PFSK-1 (cell line): ENCODE results near the gene THBD.

Source experiments
- FOXP2 ChIP-seq: optimal IDR thresholded peaks from 2 replicates; pipeline ENCODE3; 2011; ENCODE audit warnings: borderline replicate concordance, control low read depth, inconsistent platforms; ENCODE audit not compliant: insufficient read depth; ENCODE audit errors: extremely low read length, extremely low read depth
- POLR2AphosphoS5 ChIP-seq: IDR thresholded peaks from 2 replicates; pipeline ENCODE4 v1.6.1; 2012; ENCODE audit warnings: low read depth, mild to moderate bottlenecking, control low read depth, low read length, moderate library complexity
- SIN3A ChIP-seq: IDR thresholded peaks from 2 replicates; pipeline ENCODE4 v1.6.1; 2012; ENCODE audit warnings: mild to moderate bottlenecking, low read length, moderate library complexity, borderline replicate concordance; ENCODE audit not compliant: insufficient read depth
- TAF1 ChIP-seq: IDR thresholded peaks from 2 replicates; pipeline ENCODE4 v1.6.1; 2012; ENCODE audit warnings: low read length, control low read depth, borderline replicate concordance; ENCODE audit not compliant: insufficient read depth
- TF ChIP-seq, protein P1 (sequence below), 2 experiments: IDR thresholded peaks; 2 replicates each; pipeline versions ENCODE4 v1.6.1 to v1.8.0; 2011 to 2012; ENCODE audit warnings: low read depth in 2 of 2, low read length in 2 of 2, control low read depth in 1 of 2, inconsistent platforms in 1 of 2, mild to moderate bottlenecking in 1 of 2, moderate library complexity in 1 of 2; ENCODE audit not compliant: insufficient read depth in 1 of 2

Gene THBD

DNA sequence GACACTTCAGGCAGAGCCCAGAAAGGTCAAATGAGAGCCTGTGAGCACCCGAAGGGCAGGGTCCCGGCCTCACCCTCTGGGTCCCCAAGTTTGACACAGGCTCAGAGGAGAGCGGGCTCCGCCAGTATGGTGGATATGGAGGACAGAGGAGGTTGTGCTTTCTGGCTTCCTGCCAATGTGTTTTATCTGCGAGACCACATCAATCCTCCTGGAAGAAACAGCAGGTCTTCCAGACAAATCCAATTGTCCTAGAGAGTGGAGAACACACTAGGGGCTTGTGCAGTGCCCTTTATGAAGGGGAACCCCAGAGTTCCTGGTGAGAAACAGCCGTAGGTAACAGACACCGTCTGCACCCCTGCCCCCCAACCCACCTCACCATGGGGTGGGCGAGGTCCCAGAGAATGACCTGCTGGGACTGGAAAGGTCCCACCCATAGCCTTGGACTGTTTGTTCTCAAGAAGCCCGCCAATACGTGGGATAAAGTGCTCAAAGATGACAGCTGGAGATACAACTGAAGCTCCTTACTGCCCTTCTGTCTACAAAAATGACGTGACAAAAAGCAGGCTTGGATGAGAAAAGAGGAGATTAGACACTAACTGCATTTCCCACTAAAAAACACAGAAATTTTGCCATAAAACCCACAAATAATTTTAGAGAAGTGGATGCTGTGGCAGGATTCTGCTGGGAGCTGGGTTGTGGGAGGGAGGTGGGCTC is 38.3 kb downstream of the THBD start:
- TF ChIP-seq FOXP2 (no peak), TAF1 (no peak), SIN3A (no peak), POLR2AphosphoS5 (no peak)
- TF ChIP-seq, protein P1, sequence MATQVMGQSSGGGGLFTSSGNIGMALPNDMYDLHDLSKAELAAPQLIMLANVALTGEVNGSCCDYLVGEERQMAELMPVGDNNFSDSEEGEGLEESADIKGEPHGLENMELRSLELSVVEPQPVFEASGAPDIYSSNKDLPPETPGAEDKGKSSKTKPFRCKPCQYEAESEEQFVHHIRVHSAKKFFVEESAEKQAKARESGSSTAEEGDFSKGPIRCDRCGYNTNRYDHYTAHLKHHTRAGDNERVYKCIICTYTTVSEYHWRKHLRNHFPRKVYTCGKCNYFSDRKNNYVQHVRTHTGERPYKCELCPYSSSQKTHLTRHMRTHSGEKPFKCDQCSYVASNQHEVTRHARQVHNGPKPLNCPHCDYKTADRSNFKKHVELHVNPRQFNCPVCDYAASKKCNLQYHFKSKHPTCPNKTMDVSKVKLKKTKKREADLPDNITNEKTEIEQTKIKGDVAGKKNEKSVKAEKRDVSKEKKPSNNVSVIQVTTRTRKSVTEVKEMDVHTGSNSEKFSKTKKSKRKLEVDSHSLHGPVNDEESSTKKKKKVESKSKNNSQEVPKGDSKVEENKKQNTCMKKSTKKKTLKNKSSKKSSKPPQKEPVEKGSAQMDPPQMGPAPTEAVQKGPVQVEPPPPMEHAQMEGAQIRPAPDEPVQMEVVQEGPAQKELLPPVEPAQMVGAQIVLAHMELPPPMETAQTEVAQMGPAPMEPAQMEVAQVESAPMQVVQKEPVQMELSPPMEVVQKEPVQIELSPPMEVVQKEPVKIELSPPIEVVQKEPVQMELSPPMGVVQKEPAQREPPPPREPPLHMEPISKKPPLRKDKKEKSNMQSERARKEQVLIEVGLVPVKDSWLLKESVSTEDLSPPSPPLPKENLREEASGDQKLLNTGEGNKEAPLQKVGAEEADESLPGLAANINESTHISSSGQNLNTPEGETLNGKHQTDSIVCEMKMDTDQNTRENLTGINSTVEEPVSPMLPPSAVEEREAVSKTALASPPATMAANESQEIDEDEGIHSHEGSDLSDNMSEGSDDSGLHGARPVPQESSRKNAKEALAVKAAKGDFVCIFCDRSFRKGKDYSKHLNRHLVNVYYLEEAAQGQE (IDR thresholded peaks at IDR 0.05; ENCODE audit: insufficient read depth in 1 of 2, low read depth in 2 of 2, low read length in 2 of 2) = no peak

- no peak for TF ChIP-seq SIN3A
- TF ChIP-seq POLR2AphosphoS5 = no peak
Observed at GRCh38 chr20:23010096-23010495, 39.4 kb downstream of the THBD start.

DNA sequence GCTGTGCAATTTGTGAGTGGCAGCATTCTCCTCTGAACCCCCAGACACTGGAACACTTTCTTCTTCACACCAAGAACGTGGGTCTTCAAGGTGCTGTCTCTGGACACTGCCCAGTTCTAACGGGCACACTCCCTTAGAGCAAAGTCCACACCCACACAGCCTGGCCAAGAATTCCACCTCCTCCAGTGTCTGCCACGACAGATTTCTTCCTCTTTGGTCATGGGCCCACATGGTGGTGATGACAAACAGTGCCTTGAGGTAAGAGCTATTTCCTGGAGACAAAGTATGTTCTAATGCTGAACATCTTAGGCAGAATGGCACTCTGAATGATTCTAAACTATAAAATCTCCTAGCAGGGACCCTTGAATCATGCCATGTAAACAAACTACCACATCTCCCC is 39.8 kb downstream of the THBD start:
- TF ChIP-seq, protein P1 (IDR thresholded peaks at IDR 0.05; ENCODE audit: insufficient read depth in 1 of 2, low read depth in 2 of 2, low read length in 2 of 2) = no peak
- TF ChIP-seq POLR2AphosphoS5 (no peak), FOXP2 (no peak), TAF1 (no peak), SIN3A (no peak)

GRCh38 chr20:23008667-23009066 is 40.8 kb downstream of the THBD start:
- TF ChIP-seq SIN3A (no peak), POLR2AphosphoS5 (no peak)

DNA sequence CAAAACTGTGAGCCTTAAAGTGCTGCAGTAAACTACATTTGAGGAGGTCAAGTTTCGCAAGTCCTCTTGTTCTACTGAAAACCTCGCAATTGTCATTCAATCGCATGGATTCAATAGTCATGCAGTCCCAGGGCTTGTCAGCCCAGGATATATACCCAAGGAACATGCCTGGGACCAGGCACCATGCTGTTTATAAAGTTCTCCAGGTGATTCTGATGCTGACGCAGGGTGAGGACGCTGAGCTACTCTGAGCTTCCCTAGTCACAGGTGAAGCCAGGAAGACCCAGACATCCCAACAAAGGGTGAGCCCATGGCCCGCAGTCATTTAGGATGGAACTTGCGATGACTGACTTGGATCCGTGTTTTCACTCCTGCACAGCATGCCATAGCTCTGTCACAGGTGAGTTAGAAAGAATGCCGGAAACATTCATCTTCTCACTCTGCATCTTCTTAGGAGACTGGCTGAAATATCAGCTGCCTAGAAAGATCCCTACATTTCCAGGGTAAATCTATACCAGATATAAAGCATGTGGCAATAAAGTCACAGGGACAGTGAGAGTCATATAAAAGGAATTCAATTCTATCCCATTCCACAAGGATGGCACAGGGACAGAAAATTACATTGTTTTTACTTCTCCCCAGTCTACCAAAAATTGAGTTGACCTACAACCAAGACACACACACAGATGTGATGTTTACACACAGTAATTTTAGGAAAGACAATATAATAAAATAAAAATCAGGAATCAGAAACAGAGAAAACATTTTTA is 41.4 kb downstream of the THBD start:
- no peak for TF ChIP-seq TAF1
- no peak for TF ChIP-seq SIN3A
- no peak for TF ChIP-seq POLR2AphosphoS5
- TF ChIP-seq, protein P1 (IDR thresholded peaks at IDR 0.05; ENCODE audit: insufficient read depth in 1 of 2, low read depth in 2 of 2, low read length in 2 of 2) = no peak
- no peak for TF ChIP-seq FOXP2

- TF ChIP-seq TAF1 (no peak), SIN3A (no peak), POLR2AphosphoS5 (no peak), FOXP2 (no peak)
- TF ChIP-seq, protein P1 (IDR thresholded peaks at IDR 0.05; ENCODE audit: insufficient read depth in 1 of 2, low read depth in 2 of 2, low read length in 2 of 2) = no peak
Observed at GRCh38 chr20:23007462-23007861, 42.0 kb downstream of the THBD start.
